Endothelial cell of umbilical vein (primary cell): ENCODE results near the gene DSP. TPM values are rescaled to one million over a fixed set of nuclear protein-coding genes. Genes with fewer than 3 reads are reported as not detected.

Source experiments
- BruUV-seq: library from RNA; stranded (reverse); fragments of 400-500 nt; replicated peaks from 2 replicates; lab custom pipeline; 2021; lab: Mats Ljungman, UMichigan
- CTCF ChIA-PET: fragments of 300-600, 350-600 bp; sonication (Branson Sonifier 250); formaldehyde crosslinking; loops from one replicate; lab custom pipeline; 2021; ENCODE audit warnings: antibody characterized with exemption, inconsistent platforms; lab: Charles Lee
- POLR2A ChIA-PET: fragments of 300-600, 350-600 bp; sonication (Branson Sonifier 250); formaldehyde crosslinking; loops from one replicate; lab custom pipeline; 2021; ENCODE audit warnings: antibody characterized with exemption, inconsistent platforms; lab: Charles Lee
- DNase-seq: peaks from one replicate; pipeline ENCODE4 v3.0.0-alpha.2; 2011; ENCODE audit warnings: low read depth, low spot score
- FAIRE-seq: peaks from 2 replicates; lab custom pipeline; 2011; peaks lifted over from hg19 to GRCh38; lab: Jason Lieb, UNC
- H2AFZ ChIP-seq: 2 replicates; pipeline ENCODE4 v1.6.0; 2012; ENCODE audit warnings: low read depth, low read length, control low read depth, inconsistent platforms
- H3K27ac ChIP-seq: 2 replicates; pipeline ENCODE4 v1.5.1; 2011; ENCODE audit warnings: low read depth, mild to moderate bottlenecking, control low read depth, low read length, moderate library complexity; ENCODE audit not compliant: insufficient read depth
- H3K27me3 ChIP-seq, 2 experiments: 2 replicates each; pipeline versions ENCODE4 v1.6.0 to v1.6.1; 2011; ENCODE audit warnings: low read length in 2 of 2, mixed read lengths in 1 of 2; ENCODE audit not compliant: control insufficient read depth in 2 of 2, insufficient read depth in 2 of 2
- H3K36me3 ChIP-seq, 2 experiments: 2 replicates in 1 of 2; 3 replicates in 1 of 2; pipeline ENCODE4 v1.5.1; 2011; ENCODE audit warnings: low read length in 2 of 2, mild to moderate bottlenecking in 1 of 2, moderate library complexity in 1 of 2; ENCODE audit not compliant: control insufficient read depth in 2 of 2, insufficient read depth in 2 of 2; ENCODE audit errors: extremely low read depth in 1 of 2
- H3K4me1 ChIP-seq: 3 replicates; pipeline ENCODE4 v1.5.1; 2011; ENCODE audit warnings: mild to moderate bottlenecking, low read length; ENCODE audit not compliant: control insufficient read depth, insufficient read depth; ENCODE audit errors: extremely low read depth
- H3K4me2 ChIP-seq: 2 replicates; pipeline ENCODE4 v1.6.1; 2011; ENCODE audit warnings: low read length, control low read depth, mixed read lengths; ENCODE audit not compliant: insufficient read depth
- H3K4me3 ChIP-seq, 3 experiments: fragments of 200-600 bp in 1 of 3; sonication (generic), shearing (Covaris generic) in 1 of 3; replicated peaks in 1 of 3; 2 replicates each; pipeline ENCODE4 v1.5.1; 2011 to 2016; ENCODE audit warnings: control low read depth in 3 of 3, low read length in 3 of 3, mild to moderate bottlenecking in 2 of 3, inconsistent platforms in 1 of 3, low read depth in 1 of 3, moderate library complexity in 1 of 3; ENCODE audit not compliant: insufficient read depth in 1 of 3
- H3K79me2 ChIP-seq: 2 replicates; pipeline ENCODE4 v1.6.0; 2012; ENCODE audit warnings: low read length, inconsistent platforms; ENCODE audit not compliant: control insufficient read depth, insufficient read depth
- H3K9ac ChIP-seq: replicated peaks from 2 replicates; pipeline ENCODE3; 2011; ENCODE audit warnings: low read length, control low read depth; ENCODE audit not compliant: insufficient read depth; ENCODE audit errors: extremely low read depth
- H3K9me1 ChIP-seq: replicated peaks from 3 replicates; pipeline ENCODE4 v1.6.0; 2011; ENCODE audit warnings: mild to moderate bottlenecking, low read length; ENCODE audit not compliant: control insufficient read depth, insufficient read depth; ENCODE audit errors: extremely low read depth
- H3K9me3 ChIP-seq: replicated peaks from 2 replicates; pipeline ENCODE4 v1.5.1; 2012; ENCODE audit warnings: low read length, inconsistent platforms; ENCODE audit not compliant: control insufficient read depth, insufficient read depth
- H4K20me1 ChIP-seq: replicated peaks from 2 replicates; pipeline ENCODE3; 2011; ENCODE audit warnings: mild to moderate bottlenecking, low read length; ENCODE audit not compliant: control insufficient read depth, insufficient read depth; ENCODE audit errors: extremely low read depth
- CTCF ChIP-seq, 2 donors: IDR thresholded peaks; 1 replicate in 1 of 2; 2 replicates in 1 of 2; pipeline ENCODE4 v1.5.1; 2011; ENCODE audit warnings: low read length in 2 of 2, mild to moderate bottlenecking in 2 of 2, moderate library complexity in 2 of 2, control low read depth in 1 of 2, inconsistent platforms in 1 of 2, low read depth in 1 of 2; ENCODE audit not compliant: insufficient read depth in 1 of 2; ENCODE audit errors: extremely low read depth in 1 of 2
- EZH2 ChIP-seq: IDR thresholded peaks from 2 replicates; pipeline ENCODE4 v1.6.1; 2012; ENCODE audit warnings: borderline replicate concordance, low read depth, mild to moderate bottlenecking, moderate library complexity, low read length, inconsistent platforms; ENCODE audit not compliant: severe bottlenecking
- FOS ChIP-seq: IDR thresholded peaks from 2 replicates; pipeline ENCODE4 v1.6.1; 2011; ENCODE audit warnings: mild to moderate bottlenecking, low read length, moderate library complexity, borderline replicate concordance; ENCODE audit not compliant: insufficient read depth
- GATA2 ChIP-seq: IDR thresholded peaks from 2 replicates; pipeline ENCODE4 v1.7.0; 2011; ENCODE audit warnings: low read depth, mild to moderate bottlenecking, moderate library complexity, mixed read lengths, low read length; ENCODE audit not compliant: insufficient read length, insufficient read depth
- JUN ChIP-seq: IDR thresholded peaks from 2 replicates; pipeline ENCODE4 v1.6.1; 2011; ENCODE audit warnings: borderline replicate concordance, low read depth; ENCODE audit not compliant: insufficient read length, insufficient read depth
- MAX ChIP-seq: IDR thresholded peaks from 2 replicates; pipeline ENCODE4 v1.6.1; 2011; ENCODE audit not compliant: insufficient read depth, insufficient read length
- MYC ChIP-seq: IDR thresholded peaks from one replicate; pipeline ENCODE4 v1.6.1; 2011; ENCODE audit warnings: mild to moderate bottlenecking, low read depth, low read length
- POLR2A ChIP-seq: IDR thresholded peaks from 2 replicates; pipeline ENCODE4 v1.6.1; 2012; ENCODE audit warnings: low read depth, mild to moderate bottlenecking, control low read depth, low read length
- POLR2AphosphoS5 ChIP-seq: IDR thresholded peaks from 2 replicates; pipeline ENCODE4 v1.6.1; 2012; ENCODE audit warnings: low read depth, mild to moderate bottlenecking, control low read depth, low read length, moderate library complexity; ENCODE audit not compliant: insufficient read depth
- dilution Hi-C: fragments of 300-500 bp; cut with MboI; formaldehyde crosslinking; loops from one replicate; pipeline ENCODE4 v1.15.0; 2019; ENCODE audit warnings: low sequenced_read_pairs; ENCODE audit not compliant: extremely low pct_ligation_motif_present
- intact Hi-C: fragments of 100-400 bp; cut with micrococcal nuclease; formaldehyde crosslinking; loops from one replicate; pipeline ENCODE4 v1.10.0; 2022
- polyA plus RNA-seq, 4 experiments: library from polyadenylated mRNA; depleted of rRNA in 3 of 4; stranded (reverse) in 3 of 4; unstranded in 1 of 4; fragments of >200 nt; gene quantifications; 2 replicates each; pipeline versions ENCODE4 v1.2.1 to v1.2.3, GENCODE V29; 2011 to 2012; ENCODE audit warnings: missing spikeins in 1 of 4
- total RNA-seq: library from RNA; stranded (reverse); gene quantifications from 2 replicates; pipeline ENCODE4 v1.2.3, GENCODE V29; 2021

DSP gene
- total and polyA plus RNA-seq, 2 donors (not counting 3 experiments of a cell fraction or from before 2014, with no cell fraction given): 0.03 to 0.77 TPM

DNA sequence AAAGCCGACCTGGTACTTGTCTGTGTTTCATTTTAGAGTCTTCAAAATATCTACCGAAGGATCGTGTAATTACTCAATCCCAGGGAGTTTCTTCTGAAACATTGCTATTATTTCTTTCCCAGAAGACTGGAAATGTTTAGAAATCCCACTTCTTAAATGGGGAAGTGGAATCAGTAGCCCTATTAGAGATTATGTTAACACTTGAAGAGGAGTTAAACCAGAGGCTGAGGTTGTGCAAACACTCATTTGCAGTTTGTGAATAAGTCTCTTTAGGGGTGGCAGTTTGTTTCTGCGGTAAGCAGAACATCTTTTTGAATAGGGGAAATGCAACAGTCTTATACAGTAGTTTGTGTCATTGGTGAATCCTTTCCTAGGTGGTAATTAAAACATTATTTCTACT lies 21.3 kb downstream of the DSP start:
- no peak for TF ChIP-seq MYC
- TF ChIP-seq MAX: no peak
- TF ChIP-seq FOS: no peak
- TF ChIP-seq POLR2AphosphoS5: no peak
- no peak for TF ChIP-seq JUN
- no peak for TF ChIP-seq GATA2
- no peak for TF ChIP-seq POLR2A
- dilution Hi-C loops (no loop called here), intact Hi-C loops (no loop called here)
- DNase-seq (no peak), FAIRE-seq (no peak)
- no peak overlapping the region for H3K27ac ChIP-seq
- no peaks in the 10 kb centered on the region for H3K79me2 ChIP-seq
- H3K4me3 ChIP-seq: no peak overlapping the region
- H3K4me1 ChIP-seq: no peaks in the 10 kb centered on the region
- no peaks in the 10 kb centered on the region for H4K20me1 ChIP-seq
- H2AFZ ChIP-seq: no peak overlapping the region
- no peaks in the 10 kb centered on the region for H3K9me1 ChIP-seq
- no peaks in the 10 kb centered on the region for H3K9me3 ChIP-seq
- CTCF ChIA-PET: no interaction called here
- POLR2A ChIA-PET: no interaction called here
- H3K27me3 ChIP-seq: peaks cover 2 to 3% of the 10 kb centered on the region in 2 experiments
- no peak overlapping the region for H3K4me2 ChIP-seq
- BruUV-seq: no TSS peak
- H3K36me3 ChIP-seq: no peaks in the 10 kb centered on the region
- H3K9ac ChIP-seq: no peak overlapping the region

DNA sequence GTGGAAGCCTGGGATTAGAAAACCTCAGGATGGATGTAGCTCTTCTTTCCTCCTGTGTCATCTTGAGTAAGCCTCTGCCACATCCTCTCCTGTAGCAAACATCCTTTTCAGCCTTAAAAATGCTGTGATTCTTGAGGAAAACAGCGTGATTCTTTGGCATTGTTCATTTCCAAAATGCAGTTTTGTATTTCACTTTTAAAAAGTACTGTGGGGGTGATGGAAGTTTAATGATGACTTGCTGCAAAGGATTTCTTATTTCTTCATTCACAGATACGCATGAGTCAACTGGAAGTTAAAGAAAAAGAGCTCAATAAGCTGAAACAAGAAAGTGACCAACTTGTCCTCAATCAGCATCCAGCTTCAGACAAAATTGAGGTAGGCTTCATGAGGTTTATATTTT lies 24.6 kb downstream of the DSP start:
- Histone ChIP-seq H3K4me2 (no peak overlapping the region), H3K9me1 (no peaks in the 10 kb centered on the region), H3K9ac (no peak overlapping the region), H3K4me1 (no peaks in the 10 kb centered on the region), H3K4me3 (no peak overlapping the region), H3K9me3 (no peaks in the 10 kb centered on the region), H3K36me3 (no peaks in the 10 kb centered on the region), H2AFZ (no peak overlapping the region), H4K20me1 (no peaks in the 10 kb centered on the region), H3K79me2 (no peaks in the 10 kb centered on the region), H3K27ac (no peak overlapping the region), H3K27me3 (no peaks in the 10 kb centered on the region)
- FAIRE-seq: no peak
- dilution Hi-C loops (no loop called here), intact Hi-C loops (no loop called here)
- no peak for DNase-seq
- POLR2A ChIA-PET: no interaction called here
- no TSS peak for BruUV-seq
- CTCF ChIA-PET: no interaction called here
- no peak for TF ChIP-seq JUN
- TF ChIP-seq CTCF (IDR thresholded peaks at IDR 0.05; ENCODE audit: extremely low read depth in 1 of 2, insufficient read depth in 1 of 2, low read depth in 1 of 2, low read length in 2 of 2): no peak
- TF ChIP-seq MAX: no peak
- no peak for TF ChIP-seq GATA2
- no peak for TF ChIP-seq POLR2A
- no peak for TF ChIP-seq FOS
- no peak for TF ChIP-seq POLR2AphosphoS5
- no peak for TF ChIP-seq EZH2
- no peak for TF ChIP-seq MYC
